ENCODE data around the gene CEBPA. TPM values are rescaled to one million over a fixed set of nuclear protein-coding genes. Genes with fewer than 3 reads are reported as not detected.

Gene CEBPA
- total and polyA plus RNA-seq, 2 donors (not counting 1 experiment from before 2014, with no cell fraction given) = 1.7 to 2.6 TPM

- intact Hi-C loops (cut with micrococcal nuclease) = no loop called here
- no peak overlapping the region for H3K9ac ChIP-seq (ENCODE audit: low read length)
Observed at GRCh38 chr19:33287438-33287837, 14.9 kb downstream of the CEBPA start.

DNA sequence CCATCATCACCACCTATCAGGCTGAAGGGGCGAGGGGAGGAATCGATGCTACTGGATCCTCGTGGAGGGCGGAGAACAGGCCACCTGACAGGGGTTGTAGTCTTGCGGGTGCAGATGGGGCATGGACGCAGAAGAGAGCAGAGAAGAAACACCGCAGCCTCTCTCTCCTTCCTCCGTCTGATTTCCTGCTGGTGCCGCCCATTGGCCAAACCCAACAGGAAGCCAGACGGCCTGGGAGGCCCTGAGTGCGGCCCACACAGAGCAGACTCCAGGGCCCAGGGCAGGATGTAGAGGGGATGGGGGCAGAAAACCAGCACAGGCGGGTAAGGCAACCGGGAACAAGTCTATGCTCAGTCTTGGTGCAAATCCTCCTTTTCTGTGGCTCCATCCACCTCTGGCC lies 15.4 kb downstream of the CEBPA start:
- CTCF ChIA-PET = no interaction called here
- Mint-ChIP-seq H3K4me3 (no peak overlapping the region), H3K4me1 (no peaks in the 10 kb centered on the region), H3K27me3 (peaks cover 36% of the 10 kb centered on the region), H3K27ac (no peak overlapping the region), H3K9me3 (ENCODE audit: insufficient read depth) (peaks cover 9% of the 10 kb centered on the region)
- Histone ChIP-seq H2AFZ (ENCODE audit: insufficient read depth, low read depth, low read length, poor library complexity, severe bottlenecking) (no peak overlapping the region), H3K27me3 (replicated peaks in 1 of 4; ENCODE audit: control extremely low read depth in 1 of 4, control insufficient read depth in 3 of 4, insufficient read depth in 4 of 4, low read length in 3 of 4) (peaks cover 0 to 11% (median 3%) of the 10 kb centered on the region in 4 experiments), H3K79me2 (ENCODE audit: control insufficient read depth, insufficient read depth, low read length) (no peaks in the 10 kb centered on the region), H3K36me3 (replicated peaks in 1 of 2; ENCODE audit: control extremely low read depth in 1 of 2, control insufficient read depth in 1 of 2, extremely low read depth in 1 of 2, insufficient read depth in 2 of 2, low read length in 1 of 2) (no peaks in the 10 kb centered on the region), H3K9ac (ENCODE audit: low read length) (no peak overlapping the region), H3K4me1 (ENCODE audit: control insufficient read depth in 2 of 2, insufficient read depth in 2 of 2, low read length in 2 of 2) (no peaks in the 10 kb centered on the region), H3K4me3 (ENCODE audit: control extremely low read depth in 1 of 5, extremely low read depth in 1 of 5, insufficient read depth in 1 of 5, low read depth in 2 of 5, low read length in 4 of 5) (no peak overlapping the region), H4K20me1 (ENCODE audit: control insufficient read depth, insufficient read depth, low read length, poor library complexity, severe bottlenecking) (no peaks in the 10 kb centered on the region), H3K27ac (ENCODE audit: low read length in 2 of 2) (no peak overlapping the region), H3K9me3 (ENCODE audit: control extremely low read depth in 1 of 3, control insufficient read depth in 2 of 3, insufficient read depth in 1 of 3, low read length in 2 of 3) (peaks cover 0 to 31% (median 20%) of the 10 kb centered on the region in 3 donors), H3K4me2 (replicated peaks; ENCODE audit: low read depth, low read length, poor library complexity, severe bottlenecking) (no peak overlapping the region)
- TF ChIP-seq, protein P1, sequence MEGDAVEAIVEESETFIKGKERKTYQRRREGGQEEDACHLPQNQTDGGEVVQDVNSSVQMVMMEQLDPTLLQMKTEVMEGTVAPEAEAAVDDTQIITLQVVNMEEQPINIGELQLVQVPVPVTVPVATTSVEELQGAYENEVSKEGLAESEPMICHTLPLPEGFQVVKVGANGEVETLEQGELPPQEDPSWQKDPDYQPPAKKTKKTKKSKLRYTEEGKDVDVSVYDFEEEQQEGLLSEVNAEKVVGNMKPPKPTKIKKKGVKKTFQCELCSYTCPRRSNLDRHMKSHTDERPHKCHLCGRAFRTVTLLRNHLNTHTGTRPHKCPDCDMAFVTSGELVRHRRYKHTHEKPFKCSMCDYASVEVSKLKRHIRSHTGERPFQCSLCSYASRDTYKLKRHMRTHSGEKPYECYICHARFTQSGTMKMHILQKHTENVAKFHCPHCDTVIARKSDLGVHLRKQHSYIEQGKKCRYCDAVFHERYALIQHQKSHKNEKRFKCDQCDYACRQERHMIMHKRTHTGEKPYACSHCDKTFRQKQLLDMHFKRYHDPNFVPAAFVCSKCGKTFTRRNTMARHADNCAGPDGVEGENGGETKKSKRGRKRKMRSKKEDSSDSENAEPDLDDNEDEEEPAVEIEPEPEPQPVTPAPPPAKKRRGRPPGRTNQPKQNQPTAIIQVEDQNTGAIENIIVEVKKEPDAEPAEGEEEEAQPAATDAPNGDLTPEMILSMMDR (IDR thresholded peaks at IDR 0.05) = no peak
- TF ChIP-seq EZH2 (IDR thresholded peaks at IDR 0.05; ENCODE audit: borderline replicate concordance, insufficient read depth, low read depth, low read length, poor library complexity, severe bottlenecking) = no peak
- intact Hi-C loops (cut with micrococcal nuclease) = no loop called here
- ATAC-seq (ENCODE audit: low read depth) = no peak
- POLR2A ChIA-PET = no interaction called here
- no peak for DNase-seq
- WGBS (ENCODE audit: insufficient coverage) = 7% methylated on average over 7 of the region's 13 CpGs

More at GRCh38 chr19:33287438-33287837, 14.9 kb downstream of the CEBPA start:
- H3K4me1 ChIP-seq (ENCODE audit: control insufficient read depth in 2 of 2, insufficient read depth in 2 of 2, low read length in 2 of 2) = no peaks in the 10 kb centered on the region
- no peak overlapping the region for H3K27ac Mint-ChIP-seq
- H3K9me3 Mint-ChIP-seq (ENCODE audit: insufficient read depth) = peaks cover 9% of the 10 kb centered on the region
- peaks cover 36% of the 10 kb centered on the region for H3K27me3 Mint-ChIP-seq
- H3K4me3 ChIP-seq (ENCODE audit: control extremely low read depth in 1 of 5, extremely low read depth in 1 of 5, insufficient read depth in 1 of 5, low read depth in 2 of 5, low read length in 4 of 5) = no peak overlapping the region
- no peaks in the 10 kb centered on the region for H3K79me2 ChIP-seq (ENCODE audit: control insufficient read depth, insufficient read depth, low read length)
- H2AFZ ChIP-seq (ENCODE audit: insufficient read depth, low read depth, low read length, poor library complexity, severe bottlenecking) = no peak overlapping the region
- DNase-seq (no peak), ATAC-seq (ENCODE audit: low read depth) (no peak)
- CTCF ChIA-PET = no interaction called here
- peaks cover 0 to 17% (median 3%) of the 10 kb centered on the region in 4 experiments for H3K27me3 ChIP-seq (replicated peaks in 1 of 4; ENCODE audit: control extremely low read depth in 1 of 4, control insufficient read depth in 3 of 4, insufficient read depth in 4 of 4, low read length in 3 of 4)
- H3K4me1 Mint-ChIP-seq = no peaks in the 10 kb centered on the region
- no peak overlapping the region for H3K27ac ChIP-seq (ENCODE audit: low read length in 2 of 2)
- 82% methylated on average over 3 of the region's 4 CpGs for WGBS (ENCODE audit: insufficient coverage)
- H4K20me1 ChIP-seq (ENCODE audit: control insufficient read depth, insufficient read depth, low read length, poor library complexity, severe bottlenecking) = no peaks in the 10 kb centered on the region
- H3K36me3 ChIP-seq (replicated peaks in 1 of 2; ENCODE audit: control extremely low read depth in 1 of 2, control insufficient read depth in 1 of 2, extremely low read depth in 1 of 2, insufficient read depth in 2 of 2, low read length in 1 of 2) = no peaks in the 10 kb centered on the region
- TF ChIP-seq, protein P1 (IDR thresholded peaks at IDR 0.05) = no peak
- no peak for TF ChIP-seq EZH2 (IDR thresholded peaks at IDR 0.05; ENCODE audit: borderline replicate concordance, insufficient read depth, low read depth, low read length, poor library complexity, severe bottlenecking)
- H3K4me3 Mint-ChIP-seq = no peak overlapping the region
- peaks cover 0 to 34% (median 20%) of the 10 kb centered on the region in 3 donors for H3K9me3 ChIP-seq (ENCODE audit: control extremely low read depth in 1 of 3, control insufficient read depth in 2 of 3, insufficient read depth in 1 of 3, low read length in 2 of 3)
- H3K4me2 ChIP-seq (replicated peaks; ENCODE audit: low read depth, low read length, poor library complexity, severe bottlenecking) = no peak overlapping the region
- POLR2A ChIA-PET = no interaction called here

Measured in B cell (primary cell).